HUES64 (cell line): ENCODE results near the gene PSENEN.

ENCODE experiments used
- H3K27ac ChIP-seq: 2 replicates; pipeline ENCODE4 v1.7.0; 2013; ENCODE audit warnings: low read depth, low read length, inconsistent platforms
- H3K27me3 ChIP-seq: 2 replicates; pipeline ENCODE4 v1.6.1; 2013; ENCODE audit warnings: mild to moderate bottlenecking, low read length; ENCODE audit not compliant: insufficient read depth
- H3K36me3 ChIP-seq: 2 replicates; pipeline ENCODE4 v1.6.1; 2013; ENCODE audit warnings: mild to moderate bottlenecking, low read length; ENCODE audit not compliant: insufficient read depth
- H3K4me1 ChIP-seq: 2 replicates; pipeline ENCODE4 v1.6.1; 2013; ENCODE audit warnings: mild to moderate bottlenecking, low read length, moderate library complexity; ENCODE audit not compliant: insufficient read depth
- H3K4me3 ChIP-seq: 2 replicates; pipeline ENCODE4 v1.5.1; 2013; ENCODE audit warnings: mild to moderate bottlenecking, low read length, moderate library complexity
- H3K9ac ChIP-seq: 2 replicates; pipeline ENCODE4 v1.6.1; 2013; ENCODE audit warnings: mild to moderate bottlenecking, low read depth, low read length
- H3K9me3 ChIP-seq: 2 replicates; pipeline ENCODE4 v1.6.1; 2013; ENCODE audit warnings: low read depth, low read length; ENCODE audit not compliant: insufficient read depth
- WGBS: fragments of 150-250, 120-280 bp; methylation state at CpG from one replicate; pipeline ENCODE4 v1.1.7; 2013; ENCODE audit warnings: missing lambda C conversion rate; 5-methylcytosine and 5-hydroxymethylcytosine counted together

PSENEN gene

DNA sequence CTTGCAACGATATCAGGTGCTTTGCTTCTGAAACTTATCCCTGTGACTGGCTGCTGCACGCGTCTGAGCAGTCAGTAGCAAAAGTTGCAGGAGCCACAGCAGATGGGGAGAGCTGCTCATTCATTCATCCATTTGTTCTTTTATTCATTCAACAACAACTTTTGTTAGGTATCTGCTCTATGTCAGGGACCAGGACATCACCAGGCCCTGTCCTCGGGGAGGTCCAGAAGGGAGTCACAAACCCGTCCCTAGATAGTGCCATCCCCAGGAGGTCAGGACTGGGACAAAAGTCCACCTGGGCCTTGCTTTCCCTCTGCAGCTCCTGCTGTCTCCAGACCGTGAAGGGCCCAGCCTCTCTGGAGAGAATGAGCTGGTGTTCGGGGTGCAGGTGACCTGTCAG, 32.5 kb downstream of the PSENEN start:
- H3K27me3 ChIP-seq: peaks cover 20% of the 10 kb centered on the region
- H3K27ac ChIP-seq: no peak overlapping the region
- H3K36me3 ChIP-seq: no peaks in the 10 kb centered on the region
- WGBS: 89% methylated on average over 7 of the region's 7 CpGs
- no peak overlapping the region for H3K4me3 ChIP-seq
- peaks cover 17% of the 10 kb centered on the region for H3K4me1 ChIP-seq
- no peaks in the 10 kb centered on the region for H3K9me3 ChIP-seq
- no peak overlapping the region for H3K9ac ChIP-seq

DNA sequence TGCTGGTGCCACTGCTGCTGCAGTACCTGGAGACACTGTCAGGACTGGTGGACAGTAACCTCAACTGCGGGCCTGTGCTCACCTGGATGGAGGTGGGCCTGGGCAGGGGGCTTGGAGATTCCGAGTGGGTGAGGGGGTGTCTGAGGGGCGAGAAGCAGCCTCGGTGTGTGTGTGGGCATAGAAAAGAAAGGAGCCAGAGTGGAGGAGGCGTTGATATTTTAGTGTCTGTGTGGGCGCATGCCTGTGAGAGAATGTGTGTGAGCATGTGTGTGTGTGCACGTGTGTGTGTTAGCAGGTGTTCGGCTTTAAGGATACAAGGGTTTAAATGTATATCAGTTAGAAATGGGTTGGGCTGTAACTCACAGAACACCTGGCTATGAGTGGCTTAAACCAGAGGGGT, 33.6 kb downstream of the PSENEN start:
- 94% methylated on average over 8 of the region's 8 CpGs for WGBS
- H3K9me3 ChIP-seq: no peaks in the 10 kb centered on the region
- no peak overlapping the region for H3K4me3 ChIP-seq
- H3K9ac ChIP-seq: no peak overlapping the region
- peaks cover 17% of the 10 kb centered on the region for H3K4me1 ChIP-seq
- peaks cover 16% of the 10 kb centered on the region for H3K27me3 ChIP-seq
- no peaks in the 10 kb centered on the region for H3K36me3 ChIP-seq
- H3K27ac ChIP-seq: no peak overlapping the region

DNA sequence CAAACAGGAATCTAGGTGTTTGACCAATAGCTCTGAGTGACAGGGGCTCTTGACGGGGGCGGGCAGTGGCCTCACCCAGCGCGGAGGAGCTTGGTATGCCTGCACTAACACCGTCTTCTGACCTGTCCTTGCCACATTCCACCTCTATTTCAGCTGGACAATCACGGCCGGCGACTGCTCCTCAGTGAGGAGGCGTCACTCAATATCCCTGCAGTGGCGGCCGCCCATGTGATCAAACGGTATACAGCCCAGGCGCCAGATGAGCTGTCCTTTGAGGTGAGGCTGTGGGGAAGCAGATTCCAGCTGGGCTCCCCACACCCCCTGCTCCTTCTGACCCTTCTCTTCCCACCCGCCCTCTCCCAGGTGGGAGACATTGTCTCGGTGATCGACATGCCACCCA, 34.6 kb downstream of the PSENEN start:
- Histone ChIP-seq H3K36me3 (no peaks in the 10 kb centered on the region), H3K27me3 (peaks cover 16% of the 10 kb centered on the region), H3K9me3 (no peaks in the 10 kb centered on the region), H3K4me3 (no peak overlapping the region), H3K4me1 (peaks cover 17% of the 10 kb centered on the region), H3K9ac (no peak overlapping the region), H3K27ac (no peak overlapping the region)
- 91% methylated on average over 16 of the region's 16 CpGs for WGBS

DNA sequence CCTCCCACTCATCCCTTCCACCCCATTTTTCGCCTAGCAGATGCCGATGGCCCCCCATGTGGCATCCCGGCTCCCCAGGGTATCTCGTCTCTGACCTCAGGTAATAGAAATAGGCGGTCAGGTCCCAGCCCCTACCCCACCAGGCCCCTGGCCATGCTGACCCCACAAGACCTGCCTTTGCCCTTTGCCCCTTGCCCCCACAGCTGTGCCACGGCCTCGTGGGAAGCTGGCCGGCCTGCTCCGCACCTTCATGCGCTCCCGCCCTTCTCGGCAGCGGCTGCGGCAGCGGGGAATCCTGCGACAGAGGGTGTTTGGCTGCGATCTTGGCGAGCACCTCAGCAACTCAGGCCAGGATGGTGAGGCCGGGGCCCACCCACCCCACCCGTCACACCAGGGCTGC, 35.3 kb downstream of the PSENEN start:
- H3K36me3 ChIP-seq: no peaks in the 10 kb centered on the region
- peaks cover 17% of the 10 kb centered on the region for H3K4me1 ChIP-seq
- WGBS: 96% methylated on average over 20 of the region's 20 CpGs

GRCh38 chr19:35781650-35782049, 36.2 kb downstream of the PSENEN start:
- no peak overlapping the region for H3K9ac ChIP-seq
- no peak overlapping the region for H3K27ac ChIP-seq
- H3K4me3 ChIP-seq: no peak overlapping the region
- peaks cover 12% of the 10 kb centered on the region for H3K4me1 ChIP-seq
- no peaks in the 10 kb centered on the region for H3K36me3 ChIP-seq
- 27% methylated on average over 9 of the region's 9 CpGs for WGBS
- peaks cover 11% of the 10 kb centered on the region for H3K27me3 ChIP-seq
- H3K9me3 ChIP-seq: no peaks in the 10 kb centered on the region

More for the DNA sequence above, 35.3 kb downstream of the PSENEN start:
- no peak overlapping the region for H3K27ac ChIP-seq
- H3K9ac ChIP-seq: no peak overlapping the region
- H3K4me3 ChIP-seq: no peak overlapping the region
- H3K9me3 ChIP-seq: no peaks in the 10 kb centered on the region
- peaks cover 16% of the 10 kb centered on the region for H3K27me3 ChIP-seq

- Histone ChIP-seq H3K36me3 (no peaks in the 10 kb centered on the region), H3K27ac (no peak overlapping the region), H3K4me1 (peaks cover 4% of the 10 kb centered on the region; the same call in 1 of the 2 replicates), H3K27me3 (peaks cover 5% of the 10 kb centered on the region; the same call in 1 of the 2 replicates), H3K9ac (no peak overlapping the region), H3K9me3 (no peaks in the 10 kb centered on the region), H3K4me3 (no peak overlapping the region)
- 94% methylated on average over 12 of the region's 12 CpGs for WGBS
Observed at GRCh38 chr19:35782589-35782988, 37.1 kb downstream of the PSENEN start.

- Histone ChIP-seq H3K4me3 (peak overlapping the region; percentile 53), H3K36me3 (no peaks in the 10 kb centered on the region), H3K27me3 (no peaks in the 10 kb centered on the region), H3K9ac (no peak overlapping the region), H3K4me1 (no peaks in the 10 kb centered on the region), H3K9me3 (no peaks in the 10 kb centered on the region), H3K27ac (no peak overlapping the region)
- 45% methylated on average over 28 of the region's 28 CpGs for WGBS
Observed at GRCh38 chr19:35783469-35784434, 38.3 kb downstream of the PSENEN start.

DNA sequence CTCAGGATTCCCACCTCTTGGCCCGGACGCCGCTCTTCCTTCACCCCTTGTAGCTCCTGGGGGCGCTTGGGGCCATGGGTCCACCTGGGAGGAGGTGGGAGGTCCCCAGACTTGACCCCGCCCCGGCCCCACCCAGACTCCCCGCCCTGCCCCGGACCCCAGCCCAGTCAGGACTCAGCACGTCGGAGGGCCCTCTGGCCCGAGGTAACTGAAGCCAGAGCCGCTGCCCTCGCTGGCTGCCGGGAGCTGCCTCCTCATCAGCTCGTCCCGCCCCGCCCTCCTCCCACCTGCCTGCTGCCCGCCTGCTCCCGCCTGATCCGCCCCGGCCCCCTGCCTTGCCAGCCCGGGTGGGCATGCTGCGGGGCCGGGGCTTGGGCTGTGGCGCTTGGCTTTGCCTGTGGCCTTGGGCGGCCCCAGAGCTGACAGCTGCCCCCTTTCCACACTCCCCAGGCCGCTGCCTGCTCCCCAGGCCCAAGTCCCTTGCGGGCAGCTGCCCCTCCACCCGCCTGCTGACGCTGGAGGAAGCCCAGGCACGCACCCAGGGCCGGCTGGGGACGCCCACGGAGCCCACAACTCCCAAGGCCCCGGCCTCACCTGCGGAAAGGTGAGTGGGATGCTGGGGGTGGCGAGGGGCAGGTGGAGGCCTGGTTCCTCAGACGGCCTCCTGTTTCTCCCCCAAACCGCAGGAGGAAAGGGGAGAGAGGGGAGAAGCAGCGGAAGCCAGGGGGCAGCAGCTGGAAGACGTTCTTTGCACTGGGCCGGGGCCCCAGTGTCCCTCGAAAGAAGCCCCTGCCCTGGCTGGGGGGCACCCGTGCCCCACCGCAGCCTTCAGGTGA, 39.3 kb downstream of the PSENEN start:
- Histone ChIP-seq H3K36me3 (no peaks in the 10 kb centered on the region), H3K9ac (peak overlapping the region; percentile 40; the same call in 1 of the 2 replicates), H3K27me3 (no peaks in the 10 kb centered on the region), H3K9me3 (no peaks in the 10 kb centered on the region), H3K4me3 (peak overlapping the region; percentile 53), H3K4me1 (no peaks in the 10 kb centered on the region), H3K27ac (no peak overlapping the region)
- 12% methylated on average over 41 of the region's 45 CpGs for WGBS

DNA sequence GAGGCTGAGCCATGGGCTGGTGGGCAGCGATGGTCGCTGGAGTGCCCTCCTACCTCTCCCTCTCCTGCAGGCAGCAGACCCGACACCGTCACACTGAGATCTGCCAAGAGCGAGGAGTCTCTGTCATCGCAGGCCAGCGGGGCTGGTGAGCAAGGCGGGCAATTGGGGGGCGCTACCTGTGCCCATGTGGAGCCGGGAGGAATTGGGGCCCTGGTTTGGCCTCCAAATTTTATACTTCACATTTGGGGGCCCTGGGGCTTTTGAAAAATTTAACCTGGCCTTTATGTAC, 39.8 kb downstream of the PSENEN start:
- no peaks in the 10 kb centered on the region for H3K27me3 ChIP-seq
- 76% methylated on average over 10 of the region's 10 CpGs for WGBS
- H3K4me3 ChIP-seq: peak overlapping the region; percentile 48

DNA sequence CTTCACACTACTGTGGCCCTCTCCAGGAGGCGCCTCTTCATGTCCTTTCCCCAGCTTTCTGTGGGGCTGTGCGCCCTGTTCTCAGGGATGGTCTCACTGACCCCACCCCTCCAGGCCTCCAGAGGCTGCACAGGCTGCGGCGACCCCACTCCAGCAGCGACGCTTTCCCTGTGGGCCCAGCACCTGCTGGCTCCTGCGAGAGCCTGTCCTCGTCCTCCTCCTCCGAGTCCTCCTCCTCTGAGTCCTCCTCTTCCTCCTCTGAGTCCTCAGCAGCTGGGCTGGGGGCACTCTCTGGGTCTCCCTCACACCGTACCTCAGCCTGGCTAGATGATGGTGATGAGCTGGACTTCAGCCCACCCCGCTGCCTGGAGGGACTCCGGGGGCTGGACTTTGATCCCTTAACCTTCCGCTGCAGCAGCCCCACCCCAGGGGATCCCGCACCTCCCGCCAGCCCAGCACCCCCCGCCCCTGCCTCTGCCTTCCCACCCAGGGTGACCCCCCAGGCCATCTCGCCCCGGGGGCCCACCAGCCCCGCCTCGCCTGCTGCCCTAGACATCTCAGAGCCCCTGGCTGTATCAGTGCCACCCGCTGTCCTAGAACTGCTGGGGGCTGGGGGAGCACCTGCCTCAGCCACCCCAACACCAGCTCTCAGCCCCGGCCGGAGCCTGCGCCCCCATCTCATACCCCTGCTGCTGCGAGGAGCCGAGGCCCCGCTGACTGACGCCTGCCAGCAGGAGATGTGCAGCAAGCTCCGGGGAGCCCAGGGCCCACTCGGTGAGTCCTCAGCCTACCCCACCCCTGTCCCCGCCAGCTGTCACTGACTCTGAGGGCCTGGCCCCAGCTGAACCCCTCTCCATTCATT, 41.1 kb downstream of the PSENEN start:
- H3K4me3 ChIP-seq: no peak overlapping the region
- no peaks in the 10 kb centered on the region for H3K36me3 ChIP-seq
- no peak overlapping the region for H3K9ac ChIP-seq
- H3K27me3 ChIP-seq: no peaks in the 10 kb centered on the region
- no peaks in the 10 kb centered on the region for H3K9me3 ChIP-seq
- 92% methylated on average over 31 of the region's 31 CpGs for WGBS
- no peaks in the 10 kb centered on the region for H3K4me1 ChIP-seq
- no peak overlapping the region for H3K27ac ChIP-seq

More for the DNA sequence above, 39.8 kb downstream of the PSENEN start:
- Histone ChIP-seq H3K36me3 (no peaks in the 10 kb centered on the region), H3K9me3 (no peaks in the 10 kb centered on the region), H3K4me1 (no peaks in the 10 kb centered on the region), H3K9ac (peak overlapping the region; percentile 40; the same call in 1 of the 2 replicates), H3K27ac (no peak overlapping the region)
